SU-DHL-6 (cell line): ENCODE measurements around the gene CHRM5.

ENCODE experiments used
- H2AFZ ChIP-seq: fragments of 200-600 bp; sonication (generic); 2 replicates; pipeline ENCODE4 v1.6.1; 2014; ENCODE audit warnings: low read depth, mild to moderate bottlenecking, moderate library complexity, mixed read lengths, antibody characterized with exemption, low read length; ENCODE audit not compliant: severe bottlenecking
- H3F3A ChIP-seq: fragments of 200-600 bp; shearing (Covaris generic); 2 replicates; pipeline ENCODE4 v1.6.0; 2016; ENCODE audit warnings: antibody characterized with exemption, mild to moderate bottlenecking; ENCODE audit not compliant: insufficient read depth
- H3K27ac ChIP-seq: fragments of 200-600 bp; sonication (generic); 2 replicates; pipeline ENCODE4 v1.5.1; 2016; ENCODE audit warnings: low read depth, mild to moderate bottlenecking, low read length, moderate library complexity, mixed read lengths
- H3K27me3 ChIP-seq: fragments of 200-600 bp; sonication (generic), shearing (Covaris generic); 2 replicates; pipeline ENCODE4 v1.6.0; 2014; ENCODE audit warnings: mild to moderate bottlenecking, low read length
- H3K36me3 ChIP-seq: fragments of 200-600 bp; sonication (generic); 2 replicates; pipeline ENCODE4 v1.6.1; 2014; ENCODE audit warnings: mild to moderate bottlenecking, low read length, mixed read lengths
- H3K4me2 ChIP-seq: fragments of 300-600, 200-600 bp; shearing (Covaris generic), sonication (generic); 2 replicates; pipeline ENCODE4 v1.6.0; 2014; ENCODE audit warnings: low read length, low read depth, mild to moderate bottlenecking; ENCODE audit not compliant: poor library complexity, severe bottlenecking
- H3K4me3 ChIP-seq: fragments of 200-600 bp; sonication (generic); 2 replicates; pipeline ENCODE4 v1.5.1; 2014; ENCODE audit warnings: antibody characterized with exemption, low read length, mild to moderate bottlenecking, mixed read lengths; ENCODE audit not compliant: insufficient read depth, poor library complexity, severe bottlenecking
- H3K79me2 ChIP-seq: fragments of 200-600 bp; sonication (generic); 2 replicates; pipeline ENCODE4 v1.6.1; 2014; ENCODE audit warnings: mild to moderate bottlenecking, low read length, moderate library complexity; ENCODE audit not compliant: insufficient read depth
- H3K9ac ChIP-seq: fragments of 200-600 bp; sonication (generic); 2 replicates; pipeline ENCODE4 v1.7.0; 2014; ENCODE audit warnings: mild to moderate bottlenecking, low read length
- H3K9me2 ChIP-seq: fragments of 200-600 bp; sonication (generic); replicated peaks from 2 replicates; pipeline ENCODE4 v1.6.1; 2014; ENCODE audit warnings: low read length; ENCODE audit not compliant: insufficient read depth
- H3K9me3 ChIP-seq: fragments of 200-600 bp; sonication (generic); 2 replicates; pipeline ENCODE4 v1.6.1; 2014; ENCODE audit warnings: low read length, mixed read lengths; ENCODE audit not compliant: insufficient read depth
- H4K20me1 ChIP-seq: fragments of 200-600 bp; sonication (generic); 2 replicates; pipeline ENCODE4 v1.6.1; 2014; ENCODE audit warnings: low read depth, mild to moderate bottlenecking, antibody characterized with exemption, low read length, moderate library complexity, mixed read lengths
- CTCF ChIP-seq: fragments of 200-600 bp; sonication (generic); IDR thresholded peaks from one replicate; pipeline ENCODE4 v1.5.1; 2017; ENCODE audit warnings: antibody characterized with exemption, mild to moderate bottlenecking, low read length, moderate library complexity; ENCODE audit not compliant: insufficient read depth, poor library complexity, severe bottlenecking
- EZH2phosphoT487 ChIP-seq: fragments of 200-600 bp; sonication (generic), shearing (Covaris generic); conservative IDR thresholded peaks from 2 replicates; pipeline ENCODE4 v1.6.1; 2018; ENCODE audit warnings: mild to moderate bottlenecking, antibody characterized with exemption, low read length, moderate library complexity, mixed read lengths

Gene CHRM5

GRCh38 chr15:33932734-33933133 is 35.6 kb upstream of the CHRM5 start:
- no peaks in the 10 kb centered on the region for H3K79me2 ChIP-seq
- no peaks in the 10 kb centered on the region for H3K27me3 ChIP-seq
- no peaks in the 10 kb centered on the region for H3F3A ChIP-seq
- H3K36me3 ChIP-seq = no peaks in the 10 kb centered on the region
- H3K9ac ChIP-seq = no peak overlapping the region
- no peaks in the 10 kb centered on the region for H3K9me3 ChIP-seq
- TF ChIP-seq EZH2phosphoT487 (no peak), CTCF (no peak)
- H4K20me1 ChIP-seq = no peaks in the 10 kb centered on the region
- no peak overlapping the region for H3K4me2 ChIP-seq
- no peak overlapping the region for H2AFZ ChIP-seq
- H3K4me3 ChIP-seq = no peak overlapping the region
- no peak overlapping the region for H3K27ac ChIP-seq
- no peaks in the 10 kb centered on the region for H3K9me2 ChIP-seq

GRCh38 chr15:33934396-33934795 is 33.9 kb upstream of the CHRM5 start:
- H3K9ac ChIP-seq = no peak overlapping the region

GRCh38 chr15:33934921-33935320 is 33.4 kb upstream of the CHRM5 start:
- no peaks in the 10 kb centered on the region for H4K20me1 ChIP-seq
- no peaks in the 10 kb centered on the region for H3K27me3 ChIP-seq
- H2AFZ ChIP-seq = no peak overlapping the region
- H3F3A ChIP-seq = no peaks in the 10 kb centered on the region
- no peaks in the 10 kb centered on the region for H3K9me2 ChIP-seq
- no peak overlapping the region for H3K4me3 ChIP-seq
- no peaks in the 10 kb centered on the region for H3K9me3 ChIP-seq
- H3K9ac ChIP-seq = no peak overlapping the region
- no peaks in the 10 kb centered on the region for H3K79me2 ChIP-seq
- TF ChIP-seq CTCF (no peak), EZH2phosphoT487 (no peak)
- no peaks in the 10 kb centered on the region for H3K36me3 ChIP-seq
- no peak overlapping the region for H3K4me2 ChIP-seq
- no peak overlapping the region for H3K27ac ChIP-seq

More at GRCh38 chr15:33934396-33934795, 33.9 kb upstream of the CHRM5 start:
- TF ChIP-seq EZH2phosphoT487 (no peak), CTCF (no peak)
- H3K9me3 ChIP-seq = no peaks in the 10 kb centered on the region
- H3K79me2 ChIP-seq = no peaks in the 10 kb centered on the region
- no peaks in the 10 kb centered on the region for H3K9me2 ChIP-seq
- H2AFZ ChIP-seq = no peak overlapping the region
- no peaks in the 10 kb centered on the region for H3K27me3 ChIP-seq
- no peak overlapping the region for H3K4me2 ChIP-seq
- no peak overlapping the region for H3K4me3 ChIP-seq
- H4K20me1 ChIP-seq = no peaks in the 10 kb centered on the region
- H3F3A ChIP-seq = no peaks in the 10 kb centered on the region
- no peaks in the 10 kb centered on the region for H3K36me3 ChIP-seq
- H3K27ac ChIP-seq = no peak overlapping the region
